ENCODE data around the gene FAM53B. TPM values are rescaled to one million over a fixed set of nuclear protein-coding genes. Genes with fewer than 3 reads are reported as not detected.

The FAM53B gene
- total and polyA plus RNA-seq, 4 experiments from 2014 or later, result 7.3 to 60.7 (median 49.9) TPM

- peak overlapping the region; percentile 90 for H3K27ac ChIP-seq (ENCODE audit: low read depth, low read length)
- POLR2A ChIA-PET (ENCODE audit: partially characterized antibody), result interaction anchor here (0.8 to 15.3 kb wide), 9 partner anchors 8 to 71 kb away, joined by 3 to 544 read pairs (median 35); no protein-coding TSS in a partner anchor
- Mint-ChIP-seq H3K36me3 (peaks cover 22 to 52% of the 10 kb centered on the region in 2 donors), H3K9me3 (peaks cover 0 to 2% (median 0%) of the 10 kb centered on the region in 8 donors), H3K4me3 (peak overlapping the region in 7 of 8 donors; percentile 55 to 96 (median 80)), H3K4me1 (peaks cover 72 to 100% (median 94%) of the 10 kb centered on the region in 4 donors), H3K27ac (peak overlapping the region; percentile 92 to 99 (median 97)), H3K27me3 (no peaks in the 10 kb centered on the region)
- CTCF ChIA-PET (ENCODE audit: partially characterized antibody), result interaction anchor here (1.6 to 11.1 kb wide), 6 partner anchors 9 to 52 kb away, joined by 3 to 201 read pairs (median 26); no protein-coding TSS in a partner anchor
- no peak overlapping the region for H3K4me3 ChIP-seq (ENCODE audit: low read length in 2 of 2)
- DNase-seq, result no peak
- no peaks in the 10 kb centered on the region for H3K27me3 ChIP-seq (ENCODE audit: insufficient read depth, low read length)
- no peaks in the 10 kb centered on the region for H3K9me3 ChIP-seq (ENCODE audit: control insufficient read depth in 1 of 2, low read length in 2 of 2)
- intact Hi-C loops (cut with micrococcal nuclease), result no loop called here
- peaks cover 100% of the 10 kb centered on the region for H3K4me1 ChIP-seq (ENCODE audit: insufficient read depth, low read length)
- H3K36me3 ChIP-seq (ENCODE audit: insufficient read depth, low read length), result peaks cover 5% of the 10 kb centered on the region
These were observed 45.4 kb downstream of the FAM53B start for GRCh38 chr10:124698545-124699469.

- H3K4me1 Mint-ChIP-seq, result peaks cover 69 to 100% (median 93%) of the 10 kb centered on the region in 4 donors
- CTCF ChIA-PET (ENCODE audit: partially characterized antibody), result interaction anchor here (1.3 to 3.8 kb wide), 8 partner anchors 10 to 70 kb away, joined by 4 to 49 read pairs (median 16); no protein-coding TSS in a partner anchor
- no peaks in the 10 kb centered on the region for H3K27me3 Mint-ChIP-seq
- peak overlapping the region; percentile 20 to 96 (median 80) for H3K4me3 Mint-ChIP-seq
- Histone ChIP-seq H3K9me3 (ENCODE audit: control insufficient read depth in 1 of 2, low read length in 2 of 2) (no peaks in the 10 kb centered on the region), H3K27ac (ENCODE audit: low read depth, low read length) (peak overlapping the region; percentile 90), H3K4me1 (ENCODE audit: insufficient read depth, low read length) (peaks cover 100% of the 10 kb centered on the region), H3K36me3 (ENCODE audit: insufficient read depth, low read length) (peaks cover 10% of the 10 kb centered on the region), H3K4me3 (ENCODE audit: low read length in 2 of 2) (peak overlapping the region; percentile 11 to 30), H3K27me3 (ENCODE audit: insufficient read depth, low read length) (no peaks in the 10 kb centered on the region)
- POLR2A ChIA-PET (ENCODE audit: partially characterized antibody), result interaction anchor here (0.9 to 15.3 kb wide), 15 partner anchors 9 to 86 kb away, joined by 3 to 544 read pairs (median 13); no protein-coding TSS in a partner anchor
- DNase-seq, result peak; percentile 40 to 79 (median 50)
- peaks cover 0 to 2% (median 0%) of the 10 kb centered on the region in 8 donors for H3K9me3 Mint-ChIP-seq
- intact Hi-C loops (cut with micrococcal nuclease), result loop anchor here (2.0 kb wide), 1 partner anchor 49 kb away; no protein-coding TSS in a partner anchor
- peaks cover 27 to 51% of the 10 kb centered on the region in 2 donors for H3K36me3 Mint-ChIP-seq
- peak overlapping the region; percentile 92 to 99 (median 97) for H3K27ac Mint-ChIP-seq
These were observed 46.2 kb downstream of the FAM53B start for GRCh38 chr10:124697837-124698544.

GRCh38 chr10:124697443-124697836 is 46.7 kb downstream of the FAM53B start:
- H3K9me3 ChIP-seq (ENCODE audit: control insufficient read depth in 1 of 2, low read length in 2 of 2), result no peaks in the 10 kb centered on the region
- POLR2A ChIA-PET (ENCODE audit: partially characterized antibody), result interaction anchor here (0.9 to 15.3 kb wide), 20 partner anchors 9 to 85 kb away, joined by 3 to 544 read pairs (median 8); partner anchors contain the start of gene FAM53B
- H3K27me3 Mint-ChIP-seq, result no peaks in the 10 kb centered on the region

GRCh38 chr10:124696446-124697392 is 47.5 kb downstream of the FAM53B start:
- Histone ChIP-seq H3K27ac (ENCODE audit: low read depth, low read length) (peak overlapping the region; percentile 90), H3K4me3 (ENCODE audit: low read length in 2 of 2) (peak overlapping the region; percentile 17 to 30), H3K9me3 (ENCODE audit: control insufficient read depth in 1 of 2, low read length in 2 of 2) (no peaks in the 10 kb centered on the region), H3K27me3 (ENCODE audit: insufficient read depth, low read length) (no peaks in the 10 kb centered on the region), H3K4me1 (ENCODE audit: insufficient read depth, low read length) (peaks cover 96% of the 10 kb centered on the region), H3K36me3 (ENCODE audit: insufficient read depth, low read length) (peaks cover 12% of the 10 kb centered on the region)
- Mint-ChIP-seq H3K27me3 (no peaks in the 10 kb centered on the region), H3K27ac (peak overlapping the region; percentile 92 to 99 (median 97)), H3K36me3 (peaks cover 24 to 47% of the 10 kb centered on the region in 2 donors), H3K9me3 (peaks cover 0 to 2% (median 0%) of the 10 kb centered on the region in 8 donors), H3K4me1 (peaks cover 58 to 96% (median 85%) of the 10 kb centered on the region in 4 donors), H3K4me3 (peak overlapping the region; percentile 67 to 96 (median 80))
- peak; percentile 52 to 68 (median 58) for DNase-seq
- intact Hi-C loops (cut with micrococcal nuclease), result loop anchor here (1.0 to 2.0 kb wide), 5 partner anchors 8 to 48 kb away; no protein-coding TSS in a partner anchor
- ChIA-PET POLR2A (ENCODE audit: partially characterized antibody) (interaction anchor here (0.9 to 15.3 kb wide), 22 partner anchors 9 to 85 kb away, joined by 3 to 544 read pairs (median 7); partner anchors contain the start of gene FAM53B), CTCF (ENCODE audit: partially characterized antibody) (interaction anchor here (0.7 to 3.8 kb wide), 21 partner anchors 9 to 158 kb away, joined by 3 to 49 read pairs (median 5); no protein-coding TSS in a partner anchor)

More at GRCh38 chr10:124697443-124697836, 46.7 kb downstream of the FAM53B start:
- H3K4me3 ChIP-seq (ENCODE audit: low read length in 2 of 2), result peak overlapping the region; percentile 11 to 30
- peak overlapping the region in 7 of 8 donors; percentile 67 to 96 (median 80) for H3K4me3 Mint-ChIP-seq
- peaks cover 12% of the 10 kb centered on the region for H3K36me3 ChIP-seq (ENCODE audit: insufficient read depth, low read length)
- no peak for DNase-seq
- H3K9me3 Mint-ChIP-seq, result peaks cover 0 to 2% (median 0%) of the 10 kb centered on the region in 8 donors
- intact Hi-C loops (cut with micrococcal nuclease), result loop anchor here (2.0 kb wide), 1 partner anchor 49 kb away; no protein-coding TSS in a partner anchor
- H3K27me3 ChIP-seq (ENCODE audit: insufficient read depth, low read length), result no peaks in the 10 kb centered on the region
- peak overlapping the region; percentile 90 for H3K27ac ChIP-seq (ENCODE audit: low read depth, low read length)
- peaks cover 27 to 51% of the 10 kb centered on the region in 2 donors for H3K36me3 Mint-ChIP-seq
- peaks cover 64 to 99% (median 90%) of the 10 kb centered on the region in 4 donors for H3K4me1 Mint-ChIP-seq
- H3K4me1 ChIP-seq (ENCODE audit: insufficient read depth, low read length), result peaks cover 99% of the 10 kb centered on the region
- H3K27ac Mint-ChIP-seq, result peak overlapping the region; percentile 92 to 99 (median 97)
- CTCF ChIA-PET (ENCODE audit: partially characterized antibody), result interaction anchor here (0.7 to 3.8 kb wide), 18 partner anchors 8 to 159 kb away, joined by 3 to 49 read pairs (median 6); no protein-coding TSS in a partner anchor

- CTCF ChIA-PET (ENCODE audit: partially characterized antibody), result interaction anchor here (2.5 to 12.2 kb wide), 4 partner anchors 21 to 46 kb away, joined by 5 to 120 read pairs (median 42); no protein-coding TSS in a partner anchor
These were observed 48.9 kb downstream of the FAM53B start for GRCh38 chr10:124695259-124695658.

More at GRCh38 chr10:124695259-124695658, 48.9 kb downstream of the FAM53B start:
- peaks cover 12% of the 10 kb centered on the region for H3K36me3 ChIP-seq (ENCODE audit: insufficient read depth, low read length)
- H3K9me3 ChIP-seq (ENCODE audit: control insufficient read depth in 1 of 2, low read length in 2 of 2), result no peaks in the 10 kb centered on the region
- no peaks in the 10 kb centered on the region for H3K27me3 ChIP-seq (ENCODE audit: insufficient read depth, low read length)
- Mint-ChIP-seq H3K4me1 (peaks cover 57 to 94% (median 82%) of the 10 kb centered on the region in 4 donors), H3K27ac (peak overlapping the region; percentile 92 to 99 (median 97)), H3K4me3 (peak overlapping the region in 7 of 8 donors; percentile 39 to 96 (median 72)), H3K27me3 (no peaks in the 10 kb centered on the region), H3K9me3 (peaks cover 0 to 2% (median 0%) of the 10 kb centered on the region in 8 donors), H3K36me3 (peaks cover 28 to 51% of the 10 kb centered on the region in 2 donors)
- POLR2A ChIA-PET (ENCODE audit: partially characterized antibody), result interaction anchor here (3.3 to 15.3 kb wide), 2 partner anchors 27 to 45 kb away, joined by 54 to 544 read pairs; no protein-coding TSS in a partner anchor
- H3K4me1 ChIP-seq (ENCODE audit: insufficient read depth, low read length), result peaks cover 95% of the 10 kb centered on the region
- peak overlapping the region in 1 of 2 donors; percentile 14 for H3K4me3 ChIP-seq (ENCODE audit: low read length in 2 of 2)
- peak overlapping the region; percentile 90 for H3K27ac ChIP-seq (ENCODE audit: low read depth, low read length)
- intact Hi-C loops (cut with micrococcal nuclease), result no loop called here
- DNase-seq, result no peak

All from CD4-positive, alpha-beta memory T cell (primary cell).